Right atrium auricular region (tissue), 2 donors: ENCODE results near the gene MAP6D1. TPM values are rescaled to one million over a fixed set of nuclear protein-coding genes. Genes with fewer than 3 reads are reported as not detected.

Experiments
- DNase-seq: peaks from one replicate; pipeline ENCODE4 v3.0.0-alpha.2; 2019; ENCODE audit warnings: low spot score
- H3K27ac ChIP-seq, 2 donors: fragments of 200-600 bp; sonication (generic); 1 replicate in 1 of 2; 2 replicates in 1 of 2; pipeline ENCODE4 v1.5.1; 2016 to 2019
- H3K27me3 ChIP-seq, 2 donors: fragments of 200-600 bp; sonication (generic); one replicate each; pipeline versions ENCODE4 v1.5.1 to v1.6.0; 2017 to 2019
- H3K36me3 ChIP-seq: fragments of 200-600 bp; sonication (generic); one replicate; pipeline ENCODE4 v1.5.1; 2016
- H3K4me1 ChIP-seq, 2 donors: fragments of 200-600 bp; sonication (generic); one replicate each; pipeline versions ENCODE4 v1.5.1 to v1.6.0; 2017 to 2019
- H3K4me3 ChIP-seq, 2 donors: fragments of 200-600 bp; sonication (generic); 1 replicate in 1 of 2; 2 replicates in 1 of 2; pipeline ENCODE4 v1.5.1; 2017 to 2019; ENCODE audit warnings: mild to moderate bottlenecking in 1 of 2, moderate library complexity in 1 of 2
- H3K9me3 ChIP-seq, 2 donors: fragments of 200-600 bp; sonication (generic); one replicate each; pipeline ENCODE4 v1.5.1; 2019
- CTCF ChIP-seq, 2 donors: fragments of 200-600 bp; sonication (generic); IDR thresholded peaks; one replicate each; pipeline ENCODE4 v1.5.1; 2019; ENCODE audit warnings: antibody characterized with exemption in 2 of 2
- total RNA-seq, 2 donors: library from RNA; depleted of rRNA; stranded (reverse); fragments of >200 nt; gene quantifications; one replicate each; pipeline ENCODE4 v1.1.0, GENCODE V29; 2016

The MAP6D1 gene
- total RNA-seq, result 1 to 10 TPM in 1 of 2 donors, under 1 TPM in 1; 0.79 to 9.6 TPM

GRCh38 chr3:183825456-183826161, at the start of gene MAP6D1:
Gene MAP6D1 (minus strand): TSS chr3:183825577. CDS start chr3:183825547, 30 bp downstream.
- H3K36me3 ChIP-seq, result peaks cover 9% of the 10 kb centered on the region
- no peaks in the 10 kb centered on the region for H3K9me3 ChIP-seq
- H3K4me1 ChIP-seq, result peaks cover 0 to 24% of the 10 kb centered on the region in 2 donors
- no peaks in the 10 kb centered on the region for H3K27me3 ChIP-seq
- DNase-seq, result no peak
- TF ChIP-seq CTCF (IDR thresholded peaks at IDR 0.05), result peak in 1 of 2 donors; percentile 38
- peak within 1 kb of the TSS in 1 of 2 donors; percentile 15 for H3K27ac ChIP-seq
- peak within 1 kb of the TSS; percentile 31 to 70 for H3K4me3 ChIP-seq

GRCh38 chr3:183873914-183874313, 48.5 kb upstream of the MAP6D1 start:
- no peak for DNase-seq
- Histone ChIP-seq H3K27ac (no peak overlapping the region), H3K36me3 (no peaks in the 10 kb centered on the region), H3K4me3 (no peak overlapping the region), H3K27me3 (no peaks in the 10 kb centered on the region), H3K4me1 (peaks cover 0 to 8% of the 10 kb centered on the region in 2 donors), H3K9me3 (no peaks in the 10 kb centered on the region)
- no peak for TF ChIP-seq CTCF (IDR thresholded peaks at IDR 0.05)

GRCh38 chr3:183871541-183871940, 46.2 kb upstream of the MAP6D1 start:
- H3K4me3 ChIP-seq, result no peak overlapping the region
- no peaks in the 10 kb centered on the region for H3K27me3 ChIP-seq
- peaks cover 0 to 8% of the 10 kb centered on the region in 2 donors for H3K4me1 ChIP-seq
- no peak overlapping the region for H3K27ac ChIP-seq
- peaks cover 13% of the 10 kb centered on the region for H3K36me3 ChIP-seq
- TF ChIP-seq CTCF (IDR thresholded peaks at IDR 0.05), result no peak
- no peaks in the 10 kb centered on the region for H3K9me3 ChIP-seq
- no peak for DNase-seq

- no peak for TF ChIP-seq CTCF (IDR thresholded peaks at IDR 0.05)
- Histone ChIP-seq H3K27me3 (no peaks in the 10 kb centered on the region), H3K4me3 (no peak overlapping the region), H3K9me3 (no peaks in the 10 kb centered on the region), H3K36me3 (peaks cover 23% of the 10 kb centered on the region), H3K4me1 (peaks cover 0 to 6% of the 10 kb centered on the region in 2 donors), H3K27ac (no peak overlapping the region)
- no peak for DNase-seq
Measured at GRCh38 chr3:183870563-183870962, 45.2 kb upstream of the MAP6D1 start.

GRCh38 chr3:183868796-183869195, 43.4 kb upstream of the MAP6D1 start:
- Histone ChIP-seq H3K4me3 (no peak overlapping the region), H3K27me3 (no peaks in the 10 kb centered on the region), H3K4me1 (peaks cover 0 to 5% of the 10 kb centered on the region in 2 donors), H3K27ac (no peak overlapping the region), H3K36me3 (peaks cover 38% of the 10 kb centered on the region), H3K9me3 (no peaks in the 10 kb centered on the region)
- no peak for TF ChIP-seq CTCF (IDR thresholded peaks at IDR 0.05)
- no peak for DNase-seq

GRCh38 chr3:183862610-183863009, 37.2 kb upstream of the MAP6D1 start:
- no peak overlapping the region for H3K27ac ChIP-seq
- H3K9me3 ChIP-seq, result no peaks in the 10 kb centered on the region
- peaks cover 0 to 3% of the 10 kb centered on the region in 2 donors for H3K4me1 ChIP-seq
- no peak for TF ChIP-seq CTCF (IDR thresholded peaks at IDR 0.05)
- H3K27me3 ChIP-seq, result no peaks in the 10 kb centered on the region
- DNase-seq, result no peak
- peaks cover 74% of the 10 kb centered on the region for H3K36me3 ChIP-seq
- H3K4me3 ChIP-seq, result no peak overlapping the region
